VCaP (cell line): ENCODE measurements around the gene CDK10.
A peak's percentile ranks its signal among the peaks of the same experiment; 100 is the strongest.

Experiments
- H3K27ac ChIP-seq: fragments of 450-650 bp; 2 replicates; pipeline ENCODE4 v1.5.1; 2017
- TF ChIP-seq, protein P1 (sequence below): fragments of 450-650 bp; conservative IDR thresholded peaks from 2 replicates; pipeline ENCODE4 v1.5.1; 2017; ENCODE audit warnings: mild to moderate bottlenecking, moderate library complexity

The CDK10 gene, protein sequence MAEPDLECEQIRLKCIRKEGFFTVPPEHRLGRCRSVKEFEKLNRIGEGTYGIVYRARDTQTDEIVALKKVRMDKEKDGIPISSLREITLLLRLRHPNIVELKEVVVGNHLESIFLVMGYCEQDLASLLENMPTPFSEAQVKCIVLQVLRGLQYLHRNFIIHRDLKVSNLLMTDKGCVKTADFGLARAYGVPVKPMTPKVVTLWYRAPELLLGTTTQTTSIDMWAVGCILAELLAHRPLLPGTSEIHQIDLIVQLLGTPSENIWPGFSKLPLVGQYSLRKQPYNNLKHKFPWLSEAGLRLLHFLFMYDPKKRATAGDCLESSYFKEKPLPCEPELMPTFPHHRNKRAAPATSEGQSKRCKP

DNA sequence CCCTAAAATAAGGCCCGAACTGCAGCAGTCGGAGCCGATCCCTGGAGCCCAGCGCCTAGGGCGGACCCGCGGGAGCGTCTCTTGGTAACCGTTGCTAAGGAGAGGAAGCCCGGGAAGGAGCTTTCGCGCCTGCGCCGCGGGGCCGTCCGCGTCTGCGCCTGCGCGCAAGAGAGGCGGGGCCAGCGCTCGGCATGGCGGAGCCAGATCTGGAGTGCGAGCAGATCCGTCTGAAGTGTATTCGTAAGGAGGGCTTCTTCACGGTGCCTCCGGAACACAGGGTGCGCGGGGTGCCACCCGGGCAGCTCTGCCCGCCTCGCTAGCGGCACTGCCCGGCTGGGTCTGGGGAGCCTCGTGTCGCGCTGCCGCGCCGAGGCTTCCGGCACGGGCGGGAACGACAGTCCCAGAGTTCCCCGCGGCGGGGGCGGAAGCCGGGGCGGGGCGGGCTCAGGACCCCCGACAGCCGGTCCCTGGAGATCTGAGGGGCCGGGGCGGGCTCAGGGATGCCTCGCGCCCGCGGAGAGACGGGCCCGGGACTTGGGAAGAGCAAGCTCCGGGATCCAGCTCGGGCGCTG is at the start of gene CDK10:
TSS of gene CDK10 (plus strand) at position 170 of the 572 bp plus-strand sequence. CDS start at position 192, 22 bp downstream.
- H3K27ac ChIP-seq, result peak within 1 kb of the TSS; percentile 59
- TF ChIP-seq, protein P1, sequence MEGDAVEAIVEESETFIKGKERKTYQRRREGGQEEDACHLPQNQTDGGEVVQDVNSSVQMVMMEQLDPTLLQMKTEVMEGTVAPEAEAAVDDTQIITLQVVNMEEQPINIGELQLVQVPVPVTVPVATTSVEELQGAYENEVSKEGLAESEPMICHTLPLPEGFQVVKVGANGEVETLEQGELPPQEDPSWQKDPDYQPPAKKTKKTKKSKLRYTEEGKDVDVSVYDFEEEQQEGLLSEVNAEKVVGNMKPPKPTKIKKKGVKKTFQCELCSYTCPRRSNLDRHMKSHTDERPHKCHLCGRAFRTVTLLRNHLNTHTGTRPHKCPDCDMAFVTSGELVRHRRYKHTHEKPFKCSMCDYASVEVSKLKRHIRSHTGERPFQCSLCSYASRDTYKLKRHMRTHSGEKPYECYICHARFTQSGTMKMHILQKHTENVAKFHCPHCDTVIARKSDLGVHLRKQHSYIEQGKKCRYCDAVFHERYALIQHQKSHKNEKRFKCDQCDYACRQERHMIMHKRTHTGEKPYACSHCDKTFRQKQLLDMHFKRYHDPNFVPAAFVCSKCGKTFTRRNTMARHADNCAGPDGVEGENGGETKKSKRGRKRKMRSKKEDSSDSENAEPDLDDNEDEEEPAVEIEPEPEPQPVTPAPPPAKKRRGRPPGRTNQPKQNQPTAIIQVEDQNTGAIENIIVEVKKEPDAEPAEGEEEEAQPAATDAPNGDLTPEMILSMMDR, result no peak

DNA sequence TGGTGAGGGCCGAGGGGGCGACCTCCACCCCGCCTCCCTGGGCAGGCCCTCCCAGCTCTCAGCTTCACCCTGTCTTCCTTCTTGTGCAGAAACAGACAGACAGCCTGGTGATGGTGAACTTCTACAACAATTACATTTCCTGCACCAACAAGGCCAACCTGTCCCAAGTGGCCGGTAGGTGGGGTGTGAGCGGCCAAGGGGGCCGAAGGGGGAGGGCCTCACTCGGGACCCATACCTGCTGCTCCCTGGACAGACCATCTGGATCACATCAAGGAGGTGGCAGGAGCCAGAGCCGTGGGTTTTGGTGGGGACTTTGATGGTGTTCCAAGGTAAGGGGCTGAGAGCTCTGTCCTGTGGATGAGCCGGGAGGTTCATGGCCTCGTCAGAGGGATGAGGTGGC is 49.1 kb upstream of the CDK10 start:
- no peak overlapping the region for H3K27ac ChIP-seq
- TF ChIP-seq, protein P1, result no peak

DNA sequence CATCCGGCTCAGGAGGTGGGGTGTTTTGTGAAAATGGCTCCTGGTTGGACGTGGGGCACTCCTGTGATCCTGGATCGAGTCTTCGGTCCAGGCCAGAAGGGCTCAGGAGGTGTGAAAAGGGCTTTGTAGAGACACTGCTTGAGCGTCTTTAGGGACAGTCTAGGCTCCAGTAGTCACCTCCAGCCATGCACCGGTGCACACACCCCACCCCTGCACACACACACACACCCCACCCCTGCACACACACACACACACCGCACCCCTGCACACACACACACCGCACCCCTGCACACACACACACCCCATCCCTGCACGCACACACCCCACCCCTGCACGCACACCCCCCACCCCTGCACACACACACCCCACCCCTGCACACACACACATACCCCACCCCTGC is 48.0 kb upstream of the CDK10 start:
- H3K27ac ChIP-seq, result no peak overlapping the region
- TF ChIP-seq, protein P1, result no peak

DNA sequence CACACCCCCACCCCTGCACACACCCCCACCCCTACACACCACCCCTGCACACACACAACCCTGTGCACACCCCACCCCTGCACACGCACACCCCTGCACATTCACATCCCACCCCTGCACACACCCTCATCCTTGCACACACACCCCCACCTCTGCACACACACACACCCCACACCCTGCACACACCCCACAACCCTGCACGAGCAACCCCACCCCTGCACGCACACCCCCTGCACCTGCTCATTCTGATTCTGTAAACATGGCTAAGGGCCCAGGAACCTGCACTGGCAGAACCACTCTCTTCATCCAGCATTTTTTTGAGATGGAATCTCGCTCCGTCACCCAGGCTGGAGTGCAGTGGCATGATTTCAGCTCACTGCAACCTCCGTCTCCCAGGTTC is 47.1 kb upstream of the CDK10 start:
- no peak overlapping the region for H3K27ac ChIP-seq
- TF ChIP-seq, protein P1, result no peak

DNA sequence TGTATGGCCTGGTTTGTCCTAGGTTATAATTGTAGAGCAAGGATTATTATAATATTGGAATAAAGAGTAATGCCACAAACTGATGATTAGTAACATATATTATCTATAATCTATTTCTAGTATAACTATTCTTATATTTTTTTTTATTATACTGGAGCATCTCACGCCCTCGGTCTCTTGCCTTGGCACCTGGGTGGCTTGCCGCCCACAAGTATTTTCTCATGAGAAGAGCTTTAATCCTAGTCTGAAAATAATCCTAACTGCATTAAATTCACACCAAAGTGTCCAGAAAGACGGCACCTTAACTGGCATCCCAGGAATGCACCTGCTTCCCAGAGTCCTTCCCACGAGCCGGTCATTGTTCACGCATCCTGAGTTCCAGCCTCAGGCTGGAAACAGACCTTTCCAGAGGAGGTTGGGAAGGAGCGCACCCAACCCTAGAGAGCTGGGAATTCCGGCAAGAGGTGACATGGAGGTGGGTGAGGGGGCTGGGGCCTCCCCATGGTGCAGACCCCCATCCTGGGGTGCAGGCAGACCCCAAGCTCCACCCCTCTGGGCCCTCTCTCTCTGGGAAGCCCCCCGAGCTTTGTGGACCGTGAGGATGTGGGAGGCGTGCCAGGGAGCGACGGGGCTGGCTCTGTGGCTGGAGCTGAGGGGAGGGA is 44.9 kb upstream of the CDK10 start:
- no peak overlapping the region for H3K27ac ChIP-seq
- TF ChIP-seq, protein P1, result peak; percentile 12

DNA sequence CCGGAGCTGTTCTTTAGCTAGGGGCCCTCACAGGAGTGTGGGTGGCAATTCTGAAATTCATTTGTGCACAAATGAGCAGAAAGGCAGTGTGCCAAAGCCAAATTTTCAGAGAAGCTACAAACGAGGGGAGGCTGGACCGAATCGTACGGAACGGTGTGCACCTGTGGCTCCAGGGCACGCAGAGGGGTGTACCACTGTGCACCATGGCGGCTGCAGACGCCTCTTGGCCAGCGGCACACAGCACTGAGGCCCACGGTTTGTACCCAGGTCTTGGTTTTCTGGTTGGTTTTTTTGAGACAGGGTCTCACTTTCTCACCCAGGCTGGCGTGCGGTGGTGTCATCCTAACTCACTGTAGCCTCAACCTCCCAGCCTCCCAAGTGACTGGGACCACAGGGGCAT is 43.9 kb upstream of the CDK10 start:
- H3K27ac ChIP-seq, result no peak overlapping the region
- TF ChIP-seq, protein P1, result no peak

DNA sequence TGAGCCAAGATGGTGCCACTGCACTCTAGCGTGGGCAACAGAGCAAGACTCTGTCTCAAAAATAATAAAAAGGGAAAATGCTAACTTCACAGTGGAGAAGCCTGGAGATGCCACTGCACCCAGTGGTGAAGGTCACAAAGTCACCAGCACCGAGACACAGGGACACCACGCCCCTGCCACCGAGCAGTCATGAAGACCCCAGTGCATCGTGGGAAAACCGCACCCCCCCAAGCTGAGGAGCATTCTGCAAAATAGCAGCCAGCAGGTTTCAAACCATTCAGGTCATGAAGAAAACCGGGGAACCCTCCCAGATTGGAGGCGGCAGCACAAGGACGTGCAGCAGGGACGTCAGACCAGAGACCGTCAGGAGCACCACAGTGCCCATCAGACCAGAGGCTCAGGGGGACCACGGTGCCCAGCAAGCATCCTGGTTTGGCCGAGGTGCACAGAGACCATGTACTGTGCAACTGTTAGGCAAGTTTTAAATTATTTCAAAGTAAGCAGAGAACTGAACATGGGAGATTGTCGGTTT is 42.7 kb upstream of the CDK10 start:
- no peak overlapping the region for H3K27ac ChIP-seq
- TF ChIP-seq, protein P1, result no peak
